ENCODE measurements around the gene GSK3B. TPM values are rescaled to one million over a fixed set of nuclear protein-coding genes. Genes with fewer than 3 reads are reported as not detected.

The GSK3B gene
- 48.8 and 49.3 TPM in 2 replicates for total RNA-seq
- polyA plus RNA-seq: 18.1 and 24.7 TPM in 2 replicates

- TF ChIP-seq EZH2 (IDR thresholded peaks at IDR 0.05; ENCODE audit: borderline replicate concordance) (no peak), EZH2phosphoT487 (IDR thresholded peaks at IDR 0.05; ENCODE audit: low read depth, severe bottlenecking, unreplicated experiment) (no peak), CTCF (IDR thresholded peaks at IDR 0.05; ENCODE audit: poor library complexity) (no peak)
- H3K9me2 ChIP-seq (replicated peaks; ENCODE audit: insufficient read depth): no peaks in the 10 kb centered on the region
- H3K4me1 ChIP-seq (ENCODE audit: insufficient read depth): peaks cover 21% of the 10 kb centered on the region
- 3% methylated on average over 11 of the region's 94 CpGs for WGBS (ENCODE audit: low lambda C conversion rate, missing lambda C conversion rate)
- H3K27ac ChIP-seq: peak within 1 kb of the TSS; percentile 97
- DNase-seq (ENCODE audit: low spot score): peak; percentile 99
- H3K4me2 ChIP-seq: peak within 1 kb of the TSS; percentile 85
- H3K36me3 ChIP-seq (replicated peaks; ENCODE audit: insufficient read depth, low read depth): no peaks in the 10 kb centered on the region
- H3K27me3 ChIP-seq: no peaks in the 10 kb centered on the region
- H2AFZ ChIP-seq: peak within 1 kb of the TSS; percentile 50
- H4K20me1 ChIP-seq (ENCODE audit: insufficient read depth, poor library complexity, severe bottlenecking): peaks cover 39% of the 10 kb centered on the region
- peak within 1 kb of the TSS; percentile 82 for H3K4me3 ChIP-seq
- no peaks in the 10 kb centered on the region for H3K9me3 ChIP-seq (ENCODE audit: low read depth)
- H3K79me2 ChIP-seq: peaks cover 68% of the 10 kb centered on the region
Measured at GRCh38 chr3:120093911-120094775, at the start of gene GSK3B. Gene GSK3B (minus strand): TSS chr3:120094447. CDS start chr3:120093434, 1,013 bp downstream.

GRCh38 chr3:120143676-120144075 is 49.4 kb upstream of the GSK3B start:
- no peaks in the 10 kb centered on the region for H3K27me3 ChIP-seq
- 87% methylated on average over 2 of the region's 2 CpGs for WGBS (ENCODE audit: low lambda C conversion rate, missing lambda C conversion rate)

DNA sequence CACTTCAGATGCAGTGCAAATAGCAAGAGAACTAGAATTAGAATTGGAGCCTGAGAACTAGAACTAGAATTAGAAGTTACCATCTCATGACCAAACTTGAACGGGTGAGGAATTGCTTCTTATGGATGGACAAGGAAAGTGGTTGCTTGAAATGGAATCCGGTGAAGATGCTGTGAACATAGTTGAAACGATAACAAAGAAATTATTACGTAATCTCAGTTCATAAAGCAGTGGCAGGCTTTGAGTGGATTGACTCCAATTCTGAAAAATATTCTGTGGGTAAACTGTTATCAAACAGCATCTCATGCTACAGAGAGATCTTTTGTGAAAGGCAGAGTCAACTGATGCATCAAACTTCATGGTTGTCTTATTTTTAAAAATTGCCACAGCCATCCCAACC is 48.0 kb upstream of the GSK3B start:
- H2AFZ ChIP-seq: no peak overlapping the region
- no peaks in the 10 kb centered on the region for H3K79me2 ChIP-seq
- no peaks in the 10 kb centered on the region for H3K27me3 ChIP-seq
- TF ChIP-seq EZH2phosphoT487 (IDR thresholded peaks at IDR 0.05; ENCODE audit: low read depth, severe bottlenecking, unreplicated experiment): no peak
- no peak for TF ChIP-seq CTCF (IDR thresholded peaks at IDR 0.05; ENCODE audit: poor library complexity)
- TF ChIP-seq EZH2 (IDR thresholded peaks at IDR 0.05; ENCODE audit: borderline replicate concordance): no peak
- no peaks in the 10 kb centered on the region for H4K20me1 ChIP-seq (ENCODE audit: insufficient read depth, poor library complexity, severe bottlenecking)
- no peak overlapping the region for H3K4me3 ChIP-seq
- H3K4me2 ChIP-seq: no peak overlapping the region
- H3K27ac ChIP-seq: no peak overlapping the region
- peaks cover 6% of the 10 kb centered on the region for H3K4me1 ChIP-seq (ENCODE audit: insufficient read depth)
- 96% methylated on average over 4 of the region's 4 CpGs for WGBS (ENCODE audit: low lambda C conversion rate, missing lambda C conversion rate)
- no peaks in the 10 kb centered on the region for H3K9me3 ChIP-seq (ENCODE audit: low read depth)
- no peak for DNase-seq (ENCODE audit: low spot score)
- no peaks in the 10 kb centered on the region for H3K9me2 ChIP-seq (replicated peaks; ENCODE audit: insufficient read depth)
- H3K36me3 ChIP-seq (replicated peaks; ENCODE audit: insufficient read depth, low read depth): no peaks in the 10 kb centered on the region

More at GRCh38 chr3:120143676-120144075, 49.4 kb upstream of the GSK3B start:
- Histone ChIP-seq H3K4me3 (no peak overlapping the region), H4K20me1 (ENCODE audit: insufficient read depth, poor library complexity, severe bottlenecking) (no peaks in the 10 kb centered on the region), H3K4me1 (ENCODE audit: insufficient read depth) (peaks cover 16% of the 10 kb centered on the region), H3K27ac (no peak overlapping the region), H3K4me2 (no peak overlapping the region), H3K36me3 (replicated peaks; ENCODE audit: insufficient read depth, low read depth) (no peaks in the 10 kb centered on the region), H3K9me3 (ENCODE audit: low read depth) (no peaks in the 10 kb centered on the region), H3K9me2 (replicated peaks; ENCODE audit: insufficient read depth) (no peaks in the 10 kb centered on the region), H2AFZ (no peak overlapping the region), H3K79me2 (no peaks in the 10 kb centered on the region)
- no peak for DNase-seq (ENCODE audit: low spot score)
- no peak for TF ChIP-seq EZH2 (IDR thresholded peaks at IDR 0.05; ENCODE audit: borderline replicate concordance)
- no peak for TF ChIP-seq CTCF (IDR thresholded peaks at IDR 0.05; ENCODE audit: poor library complexity)
- no peak for TF ChIP-seq EZH2phosphoT487 (IDR thresholded peaks at IDR 0.05; ENCODE audit: low read depth, severe bottlenecking, unreplicated experiment)

All from hepatocyte (in vitro differentiated cells).